CD4-positive, alpha-beta T cell (primary cell): ENCODE measurements around the gene RNF130. TPM values are rescaled to one million over a fixed set of nuclear protein-coding genes. Genes with fewer than 3 reads are reported as not detected.
A peak's percentile ranks its signal among the peaks of the same experiment; 100 is the strongest.

Experiments
- ATAC-seq: fragments of 200-7000 bp; cut with Tn5 transposase; one replicate; pipeline ENCODE4 v1.10.0; 2022; ENCODE audit warnings: mild to moderate bottlenecking; ENCODE audit not compliant: poor library complexity
- CTCF ChIA-PET: fragments of 350-600 bp; sonication (Branson Sonifier 250); formaldehyde crosslinking; loops from one replicate; lab custom pipeline; 2021; ENCODE audit warnings: antibody characterized with exemption, inconsistent platforms; lab: Charles Lee
- POLR2A ChIA-PET: fragments of 350-600 bp; sonication (Branson Sonifier 250); formaldehyde crosslinking; loops from one replicate; lab custom pipeline; 2021; ENCODE audit warnings: antibody characterized with exemption, inconsistent platforms; lab: Charles Lee
- DNase-seq, 14 experiments: peaks; one replicate each; pipeline ENCODE4 v3.0.0-alpha.2; 2013 to 2020; ENCODE audit warnings: mixed read lengths in 2 of 14
- H3K27ac ChIP-seq, 2 donors: one replicate each; pipeline versions ENCODE4 v1.5.1 to v1.7.0; 2013; ENCODE audit warnings: low read length in 2 of 2, low read depth in 1 of 2, mild to moderate bottlenecking in 1 of 2
- H3K27me3 ChIP-seq, 2 experiments: 1 replicate in 1 of 2; 2 replicates in 1 of 2; pipeline versions ENCODE4 v1.6.1 to v1.7.0; 2013; ENCODE audit warnings: low read length in 2 of 2, control low read depth in 1 of 2, mild to moderate bottlenecking in 1 of 2, moderate library complexity in 1 of 2; ENCODE audit not compliant: insufficient read depth in 2 of 2, control insufficient read depth in 1 of 2
- H3K36me3 ChIP-seq: one replicate; pipeline ENCODE4 v1.6.1; 2013; ENCODE audit warnings: low read length, control low read depth; ENCODE audit not compliant: insufficient read depth
- H3K4me1 ChIP-seq: one replicate; pipeline ENCODE4 v1.6.1; 2013; ENCODE audit warnings: low read length, control low read depth; ENCODE audit not compliant: insufficient read depth
- H3K4me3 ChIP-seq: one replicate; pipeline ENCODE4 v1.5.1; 2013; ENCODE audit warnings: mild to moderate bottlenecking, low read length, moderate library complexity
- H3K9me3 ChIP-seq, 2 experiments: 1 replicate in 1 of 2; 2 replicates in 1 of 2; pipeline versions ENCODE4 v1.6.1 to v1.7.0; 2013; ENCODE audit warnings: low read length in 2 of 2, mild to moderate bottlenecking in 2 of 2, control low read depth in 1 of 2, moderate library complexity in 1 of 2; ENCODE audit not compliant: control insufficient read depth in 1 of 2, insufficient read depth in 1 of 2
- H3K27ac Mint-ChIP-seq: one replicate; pipeline ENCODE4 v1.8.0; 2020; ENCODE audit warnings: mixed read lengths
- H3K27me3 Mint-ChIP-seq: one replicate; pipeline ENCODE4 v1.8.0; 2021; ENCODE audit warnings: mixed read lengths
- H3K36me3 Mint-ChIP-seq: one replicate; pipeline ENCODE4 v1.8.0; 2021; ENCODE audit warnings: low read depth, mixed read lengths
- H3K4me1 Mint-ChIP-seq: one replicate; pipeline ENCODE4 v1.8.0; 2021; ENCODE audit warnings: low read depth, mixed read lengths
- H3K4me3 Mint-ChIP-seq: one replicate; pipeline ENCODE4 v1.8.0; 2020; ENCODE audit warnings: mild to moderate bottlenecking, mixed read lengths
- H3K9me3 Mint-ChIP-seq: one replicate; pipeline ENCODE4 v1.8.0; 2020; ENCODE audit warnings: mixed read lengths
- intact Hi-C, 2 experiments: fragments of 100-400 bp; cut with DNase I in 1 of 2; cut with micrococcal nuclease in 1 of 2; formaldehyde crosslinking; loops; one replicate each; pipeline versions ENCODE4 v1.15.1 to v1.9.0; 2023 to 2025; cut with DNase I, micrococcal nuclease
- total RNA-seq, 174 experiments: library from RNA in 2 of 174; stranded (reverse) in 2 of 174; gene quantifications; one replicate each; pipeline ENCODE4 v1.2.3 and lab custom pipeline; 2021 to 2026
- TF ChIP-seq, protein P1 (sequence below): fragments of 200-600 bp; IDR thresholded peaks from one replicate; pipeline ENCODE4 v1.8.0; 2022; ENCODE audit warnings: antibody characterized with exemption, mild to moderate bottlenecking

Gene RNF130
- total RNA-seq, 2 experiments from 2014 or later: 18.2 to 19.1 TPM

GRCh38 chr5:180116077-180116999, 44.8 kb upstream of the RNF130 start:
- Histone ChIP-seq H3K9me3 (no peaks in the 10 kb centered on the region), H3K36me3 (no peaks in the 10 kb centered on the region), H3K27ac (no peak overlapping the region), H3K27me3 (no peaks in the 10 kb centered on the region), H3K4me3 (no peak overlapping the region), H3K4me1 (no peaks in the 10 kb centered on the region)
- peak in 1 of 14 experiments; percentile 23 for DNase-seq
- Mint-ChIP-seq H3K9me3 (no peaks in the 10 kb centered on the region), H3K4me3 (no peak overlapping the region), H3K4me1 (no peaks in the 10 kb centered on the region), H3K36me3 (no peaks in the 10 kb centered on the region), H3K27me3 (peaks cover 4% of the 10 kb centered on the region), H3K27ac (no peak overlapping the region)
- intact Hi-C loops: no loop called here
- ChIA-PET POLR2A (no interaction called here), CTCF (no interaction called here)
- TF ChIP-seq, protein P1, sequence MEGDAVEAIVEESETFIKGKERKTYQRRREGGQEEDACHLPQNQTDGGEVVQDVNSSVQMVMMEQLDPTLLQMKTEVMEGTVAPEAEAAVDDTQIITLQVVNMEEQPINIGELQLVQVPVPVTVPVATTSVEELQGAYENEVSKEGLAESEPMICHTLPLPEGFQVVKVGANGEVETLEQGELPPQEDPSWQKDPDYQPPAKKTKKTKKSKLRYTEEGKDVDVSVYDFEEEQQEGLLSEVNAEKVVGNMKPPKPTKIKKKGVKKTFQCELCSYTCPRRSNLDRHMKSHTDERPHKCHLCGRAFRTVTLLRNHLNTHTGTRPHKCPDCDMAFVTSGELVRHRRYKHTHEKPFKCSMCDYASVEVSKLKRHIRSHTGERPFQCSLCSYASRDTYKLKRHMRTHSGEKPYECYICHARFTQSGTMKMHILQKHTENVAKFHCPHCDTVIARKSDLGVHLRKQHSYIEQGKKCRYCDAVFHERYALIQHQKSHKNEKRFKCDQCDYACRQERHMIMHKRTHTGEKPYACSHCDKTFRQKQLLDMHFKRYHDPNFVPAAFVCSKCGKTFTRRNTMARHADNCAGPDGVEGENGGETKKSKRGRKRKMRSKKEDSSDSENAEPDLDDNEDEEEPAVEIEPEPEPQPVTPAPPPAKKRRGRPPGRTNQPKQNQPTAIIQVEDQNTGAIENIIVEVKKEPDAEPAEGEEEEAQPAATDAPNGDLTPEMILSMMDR: no peak
- no peak for ATAC-seq

GRCh38 chr5:180115326-180116076, 43.9 kb upstream of the RNF130 start:
- no peaks in the 10 kb centered on the region for H3K4me1 ChIP-seq

DNA sequence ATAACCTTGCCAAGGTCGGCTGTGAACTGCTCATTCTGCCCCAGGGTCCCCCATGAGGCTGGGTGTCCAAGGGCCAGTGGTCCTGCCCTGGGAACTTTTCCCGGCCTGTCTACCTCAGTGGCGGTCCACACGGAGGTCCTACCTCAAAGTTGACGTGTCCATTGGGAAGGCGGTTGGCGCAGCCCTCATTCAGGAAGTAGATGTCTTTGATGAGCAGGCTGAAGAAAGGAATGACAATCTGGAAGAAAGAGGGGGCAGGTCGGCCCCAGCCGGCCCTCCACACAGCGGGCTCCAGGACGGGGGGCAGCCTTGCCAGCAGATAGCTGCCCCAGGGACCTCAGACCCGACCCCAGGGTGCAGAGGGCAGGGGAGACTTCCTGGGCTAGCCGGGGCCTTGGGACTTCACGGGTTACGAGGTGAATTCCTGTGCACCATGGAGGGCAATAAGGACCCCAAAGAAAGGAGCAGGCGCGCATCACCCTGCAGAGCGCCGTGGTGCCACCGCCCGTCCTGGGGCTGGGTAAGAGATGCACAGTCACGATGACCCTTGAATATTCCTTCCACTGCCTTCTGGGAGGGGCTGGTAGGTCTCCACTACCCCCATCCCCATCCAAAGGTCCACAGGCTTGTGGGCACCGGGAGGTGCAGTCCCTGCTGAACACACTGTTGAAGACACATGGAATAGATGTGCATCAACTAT, 42.9 kb upstream of the RNF130 start:
- Histone ChIP-seq H3K27ac (no peak overlapping the region), H3K36me3 (no peaks in the 10 kb centered on the region), H3K4me3 (no peak overlapping the region), H3K27me3 (no peaks in the 10 kb centered on the region), H3K9me3 (no peaks in the 10 kb centered on the region), H3K4me1 (no peaks in the 10 kb centered on the region)
- TF ChIP-seq, protein P1: no peak
- Mint-ChIP-seq H3K27me3 (peaks cover 3% of the 10 kb centered on the region), H3K4me3 (no peak overlapping the region), H3K36me3 (no peaks in the 10 kb centered on the region), H3K9me3 (no peaks in the 10 kb centered on the region), H3K27ac (no peak overlapping the region), H3K4me1 (no peaks in the 10 kb centered on the region)
- ATAC-seq: no peak
- intact Hi-C loops: no loop called here
- CTCF ChIA-PET: no interaction called here
- DNase-seq: peak in 1 of 14 experiments; percentile 29
- POLR2A ChIA-PET: no interaction called here

More at GRCh38 chr5:180115326-180116076, 43.9 kb upstream of the RNF130 start:
- H3K9me3 ChIP-seq: no peaks in the 10 kb centered on the region
- ChIA-PET CTCF (no interaction called here), POLR2A (no interaction called here)
- no peaks in the 10 kb centered on the region for H3K27me3 ChIP-seq
- intact Hi-C loops: no loop called here
- H3K4me3 ChIP-seq: no peak overlapping the region
- H3K36me3 Mint-ChIP-seq: no peaks in the 10 kb centered on the region
- ATAC-seq (no peak), DNase-seq (peak in 2 of 14 experiments; percentile 7 to 16)
- TF ChIP-seq, protein P1: no peak
- peaks cover 1% of the 10 kb centered on the region for H3K27me3 Mint-ChIP-seq
- H3K9me3 Mint-ChIP-seq: no peaks in the 10 kb centered on the region
- no peak overlapping the region for H3K27ac Mint-ChIP-seq
- no peaks in the 10 kb centered on the region for H3K36me3 ChIP-seq
- no peak overlapping the region for H3K27ac ChIP-seq
- no peak overlapping the region for H3K4me3 Mint-ChIP-seq
- no peaks in the 10 kb centered on the region for H3K4me1 Mint-ChIP-seq
